ENCODE results near the gene MTRR.

- no peak for TF ChIP-seq POLR2AphosphoS5 (IDR thresholded peaks at IDR 0.05; ENCODE audit: borderline replicate concordance, low read depth, low read length)
- TF ChIP-seq EZH2 (IDR thresholded peaks at IDR 0.05), result no peak
- TF ChIP-seq FOXP2 (optimal IDR thresholded peaks at IDR 0.05; ENCODE audit: control extremely low read depth, extremely low read length, insufficient read depth), result no peak
Observed at GRCh38 chr5:7908317-7908716, 39.4 kb downstream of the MTRR start.

Data from SK-N-MC (cell line).